Epithelial cell of esophagus (primary cell): ENCODE results near the gene PPP1R13L.
A peak's percentile ranks its signal among the peaks of the same experiment; 100 is the strongest.

Experiments
- DNase-seq: peaks from one replicate; pipeline ENCODE4 v3.0.0; 2010; ENCODE audit warnings: low read depth
- H3K4me3 ChIP-seq: 2 replicates; pipeline ENCODE4 v1.5.1; 2011; ENCODE audit warnings: mild to moderate bottlenecking, low read length, control low read depth
- TF ChIP-seq, protein P1 (sequence below): IDR thresholded peaks from 2 replicates; pipeline ENCODE4 v1.5.1; 2011; ENCODE audit warnings: low read depth, mild to moderate bottlenecking, low read length, control low read depth, inconsistent platforms; ENCODE audit not compliant: insufficient read depth; ENCODE audit errors: missing control alignments

PPP1R13L gene

DNA sequence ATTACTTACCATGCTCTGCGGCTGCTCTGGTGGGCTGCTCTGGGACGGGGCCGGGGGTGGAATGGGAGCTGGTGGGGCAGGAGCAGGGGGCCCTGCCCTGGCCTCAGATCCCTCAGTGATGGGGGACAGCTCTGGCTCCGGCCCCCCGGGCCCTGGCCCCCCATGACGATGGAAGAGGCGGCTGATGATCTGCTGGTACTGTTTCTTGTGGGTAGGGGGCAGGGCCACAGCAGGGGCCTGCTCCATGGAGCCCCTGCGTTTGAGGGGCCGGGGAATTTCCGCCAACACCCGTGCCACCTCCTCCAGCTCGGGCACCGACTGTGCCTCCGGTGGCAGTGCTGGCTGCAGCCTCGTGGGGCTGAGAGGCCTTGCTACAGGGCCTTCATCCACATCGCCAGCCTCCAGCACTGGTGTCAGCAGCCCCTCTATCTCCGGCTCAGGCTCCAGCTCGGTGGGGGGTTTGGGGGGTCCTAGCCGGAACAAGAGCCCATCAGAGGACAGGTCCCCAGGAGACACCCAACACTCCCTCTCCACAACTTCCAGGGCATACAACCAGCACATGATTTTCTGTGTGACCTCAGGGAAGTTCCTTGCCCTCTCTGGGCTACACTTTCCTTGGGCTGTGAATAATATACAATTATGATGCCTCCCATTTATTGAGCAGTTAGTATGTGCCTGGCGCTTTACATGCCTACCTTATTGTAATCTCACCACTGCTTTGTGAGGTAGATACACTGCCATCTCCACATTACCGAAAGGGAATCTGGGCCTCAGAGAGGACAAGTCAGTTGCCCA lies 12.8 kb downstream of the PPP1R13L start:
- TF ChIP-seq, protein P1, sequence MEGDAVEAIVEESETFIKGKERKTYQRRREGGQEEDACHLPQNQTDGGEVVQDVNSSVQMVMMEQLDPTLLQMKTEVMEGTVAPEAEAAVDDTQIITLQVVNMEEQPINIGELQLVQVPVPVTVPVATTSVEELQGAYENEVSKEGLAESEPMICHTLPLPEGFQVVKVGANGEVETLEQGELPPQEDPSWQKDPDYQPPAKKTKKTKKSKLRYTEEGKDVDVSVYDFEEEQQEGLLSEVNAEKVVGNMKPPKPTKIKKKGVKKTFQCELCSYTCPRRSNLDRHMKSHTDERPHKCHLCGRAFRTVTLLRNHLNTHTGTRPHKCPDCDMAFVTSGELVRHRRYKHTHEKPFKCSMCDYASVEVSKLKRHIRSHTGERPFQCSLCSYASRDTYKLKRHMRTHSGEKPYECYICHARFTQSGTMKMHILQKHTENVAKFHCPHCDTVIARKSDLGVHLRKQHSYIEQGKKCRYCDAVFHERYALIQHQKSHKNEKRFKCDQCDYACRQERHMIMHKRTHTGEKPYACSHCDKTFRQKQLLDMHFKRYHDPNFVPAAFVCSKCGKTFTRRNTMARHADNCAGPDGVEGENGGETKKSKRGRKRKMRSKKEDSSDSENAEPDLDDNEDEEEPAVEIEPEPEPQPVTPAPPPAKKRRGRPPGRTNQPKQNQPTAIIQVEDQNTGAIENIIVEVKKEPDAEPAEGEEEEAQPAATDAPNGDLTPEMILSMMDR = no peak
- H3K4me3 ChIP-seq = no peak overlapping the region
- DNase-seq = no peak

DNA sequence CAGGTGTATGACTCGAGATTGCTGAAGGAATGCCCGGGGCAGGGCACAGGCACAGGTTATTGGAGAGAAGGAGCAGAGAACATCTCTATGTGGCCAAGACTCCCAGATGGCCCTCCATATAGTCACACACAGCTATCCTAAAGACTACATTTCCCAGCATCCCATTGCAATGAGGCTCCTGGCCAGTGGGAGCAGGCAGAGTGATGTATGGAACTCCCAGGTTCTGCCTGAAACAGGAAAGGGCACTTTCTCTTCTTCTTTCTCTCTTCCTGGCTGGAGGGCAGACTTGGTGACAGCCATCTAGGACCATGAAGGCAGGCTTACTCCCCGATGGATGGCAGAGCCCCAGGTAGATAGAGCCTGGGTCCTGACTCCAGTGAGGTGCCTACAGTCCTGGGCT lies 13.5 kb downstream of the PPP1R13L start:
- TF ChIP-seq, protein P1 = no peak
- DNase-seq = peak; percentile 31
- no peak overlapping the region for H3K4me3 ChIP-seq

DNA sequence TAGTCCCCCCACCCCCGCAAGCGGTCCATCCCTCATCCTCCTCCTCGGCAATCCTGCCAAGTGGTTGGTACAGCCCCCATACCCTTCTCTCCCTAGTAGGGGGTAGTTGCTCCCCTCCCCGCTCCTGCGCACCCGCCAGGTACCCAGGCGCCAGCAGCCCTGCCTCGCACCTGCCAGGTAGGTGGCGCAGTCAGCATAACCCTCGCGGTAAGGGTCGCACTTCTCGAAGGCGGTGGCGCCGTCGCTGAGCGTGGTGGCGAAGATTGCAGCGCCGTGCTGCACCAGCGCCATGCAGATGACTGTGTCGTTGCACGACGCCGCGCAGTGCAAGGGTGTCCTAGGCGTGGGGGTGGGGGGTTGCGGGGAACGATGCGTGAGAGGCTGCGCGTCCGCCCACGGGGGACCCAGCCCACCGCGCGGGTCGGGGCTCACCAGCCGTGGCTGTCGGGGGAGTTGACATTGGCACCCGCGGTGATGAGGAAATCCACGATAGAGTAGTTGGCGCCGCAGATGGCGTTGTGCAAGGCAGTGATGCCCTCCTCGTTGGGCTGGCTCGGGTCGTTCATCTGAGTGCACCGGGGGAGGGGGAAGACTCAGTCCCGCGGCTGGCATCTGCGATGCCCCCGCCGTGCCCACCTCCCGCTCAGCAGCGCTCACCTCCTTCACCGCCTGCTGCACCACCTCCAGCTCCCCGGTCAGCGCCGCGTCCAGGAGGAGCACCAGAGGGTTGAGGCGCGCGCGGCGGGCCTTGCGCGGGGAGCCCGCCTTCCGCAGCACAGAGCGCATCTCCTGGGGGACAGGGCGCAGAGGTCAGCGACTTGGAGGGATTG lies 19.3 kb downstream of the PPP1R13L start:
- H3K4me3 ChIP-seq = no peak overlapping the region
- DNase-seq = no peak
- TF ChIP-seq, protein P1 = no peak

DNA sequence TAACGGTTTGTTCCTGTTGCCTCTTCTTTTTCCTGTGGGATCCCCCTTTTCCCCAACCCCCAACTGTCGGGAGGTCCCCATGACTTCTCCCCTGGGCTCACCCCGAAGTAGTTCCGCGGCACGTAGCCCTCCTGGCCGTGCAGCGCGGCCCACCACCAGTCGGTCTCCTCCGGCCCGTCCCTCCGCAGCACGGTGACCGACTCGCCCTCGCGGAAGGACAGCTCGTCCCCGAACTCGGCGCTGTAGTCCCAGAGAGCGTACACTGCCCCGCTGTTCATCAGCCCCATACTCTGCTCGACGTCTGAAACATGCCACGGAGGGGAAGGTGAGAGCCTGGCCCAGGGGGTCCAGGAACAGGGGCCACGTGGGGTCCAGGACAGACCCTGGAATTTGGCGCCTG lies 22.4 kb downstream of the PPP1R13L start:
- TF ChIP-seq, protein P1 = no peak
- DNase-seq = no peak
- H3K4me3 ChIP-seq = no peak overlapping the region

DNA sequence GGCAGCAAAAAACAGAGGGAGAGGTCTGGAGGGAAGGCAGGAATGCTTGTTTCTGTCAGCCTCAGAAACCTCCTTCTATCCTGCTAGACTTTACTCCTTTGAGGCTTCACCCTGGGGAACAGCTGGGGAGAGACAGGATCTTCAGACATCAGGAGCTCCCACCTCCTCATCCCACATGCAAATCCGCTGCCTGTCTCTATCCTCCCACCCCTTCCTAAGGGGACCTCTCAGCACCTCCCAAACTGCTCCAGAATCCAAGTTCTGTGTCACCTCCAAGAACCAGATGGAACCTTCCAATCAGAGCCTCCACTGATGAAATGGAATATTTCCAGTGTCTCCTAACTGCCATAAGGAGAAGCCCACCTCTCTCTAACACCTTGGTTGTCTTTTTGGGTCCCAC lies 24.8 kb downstream of the PPP1R13L start:
- DNase-seq = no peak
- TF ChIP-seq, protein P1 = no peak
- no peak overlapping the region for H3K4me3 ChIP-seq

DNA sequence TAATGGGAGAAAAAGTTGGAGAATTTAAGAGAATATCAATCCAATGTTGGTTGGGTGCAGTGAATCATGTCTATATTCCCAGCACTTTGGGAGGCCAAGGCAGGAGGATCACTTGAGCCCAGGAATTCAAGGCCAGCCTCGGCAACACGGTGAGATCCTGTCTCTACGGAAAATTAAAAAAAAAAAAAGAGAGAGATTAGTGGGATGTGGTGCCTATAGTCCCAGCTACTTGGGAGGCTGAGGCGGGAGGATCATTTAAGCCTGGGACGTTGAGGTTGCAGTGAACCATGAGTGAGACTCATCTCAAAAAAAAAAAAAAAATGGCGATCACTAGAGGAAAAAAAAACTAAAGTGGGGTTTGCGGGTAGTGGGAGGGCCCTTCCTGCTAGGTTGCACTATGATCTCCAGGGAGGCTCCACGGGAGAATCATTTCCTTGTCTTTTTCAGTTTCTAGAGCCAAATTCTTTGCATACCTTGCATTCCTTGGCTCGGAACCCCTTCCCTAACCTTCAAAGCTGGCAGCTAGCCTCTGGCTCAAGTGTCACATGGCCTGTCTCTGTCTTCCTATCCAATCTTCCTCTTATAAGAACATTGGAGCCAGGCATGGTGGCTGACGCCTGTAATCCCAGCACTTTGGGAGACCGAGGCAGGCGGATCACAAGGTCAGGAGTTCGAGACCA lies 28.7 kb downstream of the PPP1R13L start:
- H3K4me3 ChIP-seq = no peak overlapping the region
- DNase-seq = peak; percentile 56
- TF ChIP-seq, protein P1 = no peak
